ENCODE measurements around the gene TFCP2L1.
"Not testable (repeated sequence)": the region's sequence is repeated elsewhere in the genome, so short reads cannot be mapped to it uniquely, and the experiment has no call there.

Gene TFCP2L1

GRCh38 chr2:121235542-121235941 lies 49.5 kb downstream of the TFCP2L1 start:
- no peak for TF ChIP-seq CTCF (IDR thresholded peaks at IDR 0.05; ENCODE audit: low read depth, low read length)

GRCh38 chr2:121234791-121235190 lies 50.2 kb downstream of the TFCP2L1 start:
- H3K4me3 ChIP-seq (ENCODE audit: low read depth, low read length): no peak overlapping the region
- TF ChIP-seq CTCF (IDR thresholded peaks at IDR 0.05; ENCODE audit: low read depth, low read length): no peak

More at GRCh38 chr2:121235542-121235941, 49.5 kb downstream of the TFCP2L1 start:
- H3K4me3 ChIP-seq (ENCODE audit: low read depth, low read length): no peak overlapping the region

DNA sequence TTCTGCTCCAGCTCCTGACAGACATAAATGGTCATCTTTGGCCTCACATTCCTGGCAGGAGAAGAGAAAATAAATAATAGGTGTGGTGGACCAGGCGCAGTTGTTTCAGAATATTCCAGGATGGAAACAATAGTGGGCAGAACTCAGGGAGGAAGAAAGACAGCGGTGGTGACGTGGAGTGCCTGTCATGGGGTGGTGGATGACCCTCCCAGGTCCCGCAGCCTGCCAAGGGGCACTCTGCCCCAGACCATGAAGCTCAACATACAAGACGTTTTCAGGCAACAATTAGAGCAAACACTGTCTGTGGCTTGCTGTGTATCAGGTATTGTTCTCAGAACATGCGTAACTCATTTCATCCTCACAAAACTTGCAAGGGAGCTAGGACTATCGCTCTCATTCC lies 50.9 kb downstream of the TFCP2L1 start:
- H3K4me3 ChIP-seq (ENCODE audit: low read depth, low read length): no peak overlapping the region
- no peak for TF ChIP-seq CTCF (IDR thresholded peaks at IDR 0.05; ENCODE audit: low read depth, low read length)

DNA sequence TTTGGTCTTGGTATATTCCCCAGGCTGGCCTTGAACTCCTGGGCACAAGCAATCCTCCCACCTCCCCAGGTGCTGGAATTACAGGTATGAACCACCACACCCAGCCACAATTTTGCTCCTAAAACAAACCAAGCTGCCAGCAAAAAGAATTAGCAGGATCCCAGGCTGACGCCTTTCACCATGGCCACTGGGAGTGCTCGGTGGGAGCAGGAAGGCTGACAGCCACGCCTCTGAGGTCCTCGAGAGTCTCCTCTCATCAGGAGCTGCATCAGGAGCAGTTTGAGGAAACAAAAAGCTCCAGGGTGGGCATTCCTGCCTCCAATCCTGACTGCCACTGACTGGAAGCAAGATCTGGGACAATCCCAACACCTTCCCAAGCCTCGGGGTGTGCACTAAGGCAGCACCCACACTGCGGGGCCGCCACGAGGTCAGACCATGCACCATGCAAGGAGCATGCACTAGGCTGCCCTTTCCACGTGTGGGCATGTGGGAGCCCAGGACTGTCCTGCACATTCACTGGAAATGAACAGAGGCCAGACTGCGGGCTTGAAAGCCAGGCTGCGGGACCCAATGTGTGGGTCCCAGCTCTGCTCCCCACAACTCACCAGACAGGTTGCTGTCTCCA lies 51.4 kb downstream of the TFCP2L1 start:
- TF ChIP-seq CTCF (IDR thresholded peaks at IDR 0.05; ENCODE audit: low read depth, low read length): no peak
- H3K4me3 ChIP-seq (ENCODE audit: low read depth, low read length): no peak overlapping the region

- TF ChIP-seq CTCF (IDR thresholded peaks at IDR 0.05; ENCODE audit: low read depth, low read length): no peak
- H3K4me3 ChIP-seq (ENCODE audit: low read depth, low read length): no peak overlapping the region
Observed at GRCh38 chr2:121232626-121233265, 52.3 kb downstream of the TFCP2L1 start.

- TF ChIP-seq CTCF (IDR thresholded peaks at IDR 0.05; ENCODE audit: low read depth, low read length): no peak
- no peak overlapping the region for H3K4me3 ChIP-seq (ENCODE audit: low read depth, low read length)
Observed at GRCh38 chr2:121231385-121232000, 53.5 kb downstream of the TFCP2L1 start.

- TF ChIP-seq CTCF (IDR thresholded peaks at IDR 0.05; ENCODE audit: low read depth, low read length): no peak
Observed at GRCh38 chr2:121228521-121228920, 56.5 kb downstream of the TFCP2L1 start.

GRCh38 chr2:121227381-121228144 lies 57.4 kb downstream of the TFCP2L1 start:
- not testable (repeated sequence) for H3K4me3 ChIP-seq (ENCODE audit: low read depth, low read length)

More at GRCh38 chr2:121228521-121228920, 56.5 kb downstream of the TFCP2L1 start:
- H3K4me3 ChIP-seq (ENCODE audit: low read depth, low read length): no peak overlapping the region

DNA sequence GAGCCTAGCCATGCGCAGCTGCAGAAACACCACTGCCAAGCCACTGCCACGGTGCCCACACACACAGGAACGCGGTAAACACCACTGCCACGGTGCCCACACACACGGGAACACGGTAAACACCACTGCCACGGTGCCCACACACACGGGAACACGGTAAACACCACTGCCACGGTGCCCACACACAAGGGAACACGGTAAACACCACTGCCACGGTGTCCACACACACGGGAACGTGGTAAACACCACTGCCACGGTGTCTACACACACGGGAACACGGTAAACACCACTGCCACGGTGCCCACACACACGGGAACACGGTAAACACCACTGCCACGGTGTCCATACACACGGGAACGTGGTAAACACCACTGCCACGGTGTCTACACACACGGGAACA lies 59.3 kb downstream of the TFCP2L1 start:
- H3K4me3 ChIP-seq (ENCODE audit: low read depth, low read length): not testable (repeated sequence)
